Smooth muscle cell (in vitro differentiated cells): ENCODE results near the gene LPAR4. TPM values are rescaled to one million over a fixed set of nuclear protein-coding genes. Genes with fewer than 3 reads are reported as not detected.
"Not testable (repeated sequence)": the region's sequence is repeated elsewhere in the genome, so short reads cannot be mapped to it uniquely, and the experiment has no call there.

Experiments
- DNase-seq: peaks from one replicate; lab custom pipeline; 2025; ENCODE audit not compliant: unreplicated experiment; lab: John Stamatoyannopoulos, UW
- H2AFZ ChIP-seq: fragments of 200-600 bp; sonication (generic); 2 replicates; pipeline ENCODE4 v1.6.0; 2016; ENCODE audit warnings: antibody characterized with exemption, low read depth, mild to moderate bottlenecking
- H3F3A ChIP-seq: fragments of 200-600 bp; sonication (generic); 2 replicates; pipeline ENCODE4 v1.6.0; 2017; ENCODE audit warnings: antibody characterized with exemption, low read depth
- H3K27ac ChIP-seq: fragments of 200-600 bp; sonication (generic); 2 replicates; pipeline ENCODE4 v1.5.1; 2016; ENCODE audit warnings: low read depth, mild to moderate bottlenecking
- H3K27me3 ChIP-seq: fragments of 200-600 bp; sonication (generic); 2 replicates; pipeline ENCODE4 v1.6.1; 2016; ENCODE audit warnings: low read depth, mild to moderate bottlenecking
- H3K36me3 ChIP-seq: fragments of 200-600 bp; sonication (generic); 2 replicates; pipeline ENCODE4 v1.5.1; 2016; ENCODE audit warnings: low read depth
- H3K4me1 ChIP-seq: fragments of 200-600 bp; sonication (generic); 2 replicates; pipeline ENCODE4 v1.5.1; 2016; ENCODE audit warnings: low read depth
- H3K4me2 ChIP-seq: fragments of 200-600 bp; sonication (generic); 2 replicates; pipeline ENCODE4 v1.6.0; 2016; ENCODE audit warnings: mild to moderate bottlenecking
- H3K4me3 ChIP-seq: fragments of 200-600 bp; sonication (generic); 2 replicates; pipeline ENCODE4 v1.5.1; 2016; ENCODE audit warnings: mild to moderate bottlenecking
- H3K79me2 ChIP-seq: fragments of 200-600 bp; sonication (generic); 2 replicates; pipeline ENCODE4 v1.6.0; 2016; ENCODE audit warnings: low read depth, mild to moderate bottlenecking
- H3K9ac ChIP-seq: fragments of 200-600 bp; sonication (generic); 2 replicates; pipeline ENCODE4 v1.6.0; 2016; ENCODE audit warnings: low read depth
- H3K9me3 ChIP-seq: fragments of 200-600 bp; sonication (generic); replicated peaks from 2 replicates; pipeline ENCODE4 v1.5.1; 2016; ENCODE audit warnings: low read depth
- H4K20me1 ChIP-seq: fragments of 200-600 bp; sonication (generic); 2 replicates; pipeline ENCODE4 v1.6.0; 2016; ENCODE audit warnings: low read depth
- CTCF ChIP-seq: fragments of 200-600 bp; sonication (generic); IDR thresholded peaks from 2 replicates; pipeline ENCODE4 v1.5.1; 2017; ENCODE audit warnings: borderline replicate concordance, mild to moderate bottlenecking, antibody characterized with exemption; ENCODE audit not compliant: insufficient read depth, poor library complexity, severe bottlenecking
- WGBS: methylation state at CpG from one replicate; pipeline ENCODE4 v1.1.7; 2016; ENCODE audit warnings: low lambda C conversion rate; 5-methylcytosine and 5-hydroxymethylcytosine counted together
- polyA plus RNA-seq: library from polyadenylated mRNA; unstranded; fragments of >200 nt; fragmentation: Nextera tagmentation; extraction: Ambion mirVana; gene quantifications from 2 replicates; pipeline ENCODE4 v1.2.1, GENCODE V29; 2016
- total RNA-seq: library from RNA; depleted of rRNA; stranded (reverse); fragments of >200 nt; gene quantifications from 2 replicates; pipeline ENCODE4 v1.2.3, GENCODE V29; 2014

Gene LPAR4
- total and polyA plus RNA-seq, 2 experiments from 2014 or later, result 0.72 to 1.2 TPM

GRCh38 chrX:78800114-78800513 lies 52.6 kb downstream of the LPAR4 start:
- Histone ChIP-seq H4K20me1 (no peaks in the 10 kb centered on the region), H3K4me1 (no peaks in the 10 kb centered on the region), H3K79me2 (no peaks in the 10 kb centered on the region), H3K27me3 (no peaks in the 10 kb centered on the region), H3K27ac (no peak overlapping the region), H3K4me2 (no peak overlapping the region), H3F3A (no peaks in the 10 kb centered on the region), H2AFZ (no peak overlapping the region), H3K36me3 (no peaks in the 10 kb centered on the region), H3K9me3 (no peaks in the 10 kb centered on the region), H3K9ac (no peak overlapping the region), H3K4me3 (no peak overlapping the region)
- TF ChIP-seq CTCF, result no peak
- no peak for DNase-seq
- WGBS, result 56% methylated on average over 2 of the region's 2 CpGs

- TF ChIP-seq CTCF, result no peak
- H3K9ac ChIP-seq, result no peak overlapping the region
Observed at GRCh38 chrX:78800694-78801093, 53.2 kb downstream of the LPAR4 start.

GRCh38 chrX:78801522-78801921 lies 54.0 kb downstream of the LPAR4 start:
- Histone ChIP-seq H4K20me1 (no peaks in the 10 kb centered on the region), H3K79me2 (no peaks in the 10 kb centered on the region), H3K4me1 (no peaks in the 10 kb centered on the region), H3K27ac (no peak overlapping the region), H3K9me3 (no peaks in the 10 kb centered on the region), H3K9ac (no peak overlapping the region), H3K27me3 (no peaks in the 10 kb centered on the region), H3K4me2 (no peak overlapping the region), H2AFZ (no peak overlapping the region), H3F3A (no peaks in the 10 kb centered on the region), H3K4me3 (no peak overlapping the region), H3K36me3 (no peaks in the 10 kb centered on the region)
- no peak for DNase-seq
- TF ChIP-seq CTCF, result no peak
- WGBS, result 74% methylated on average over 2 of the region's 2 CpGs

More at GRCh38 chrX:78800694-78801093, 53.2 kb downstream of the LPAR4 start:
- no peaks in the 10 kb centered on the region for H3K27me3 ChIP-seq
- no peak for DNase-seq
- no peaks in the 10 kb centered on the region for H3K9me3 ChIP-seq
- H3K4me1 ChIP-seq, result no peaks in the 10 kb centered on the region
- no peak overlapping the region for H3K4me2 ChIP-seq
- H3K4me3 ChIP-seq, result no peak overlapping the region
- H3K79me2 ChIP-seq, result no peaks in the 10 kb centered on the region
- no peak overlapping the region for H3K27ac ChIP-seq
- no peaks in the 10 kb centered on the region for H4K20me1 ChIP-seq
- no peaks in the 10 kb centered on the region for H3F3A ChIP-seq
- no peak overlapping the region for H2AFZ ChIP-seq
- no peaks in the 10 kb centered on the region for H3K36me3 ChIP-seq

GRCh38 chrX:78802526-78802925 lies 55.0 kb downstream of the LPAR4 start:
- H4K20me1 ChIP-seq, H3K27me3 ChIP-seq, H3K9me3 ChIP-seq, H3K79me2 ChIP-seq, DNase-seq, H3K4me1 ChIP-seq, H2AFZ ChIP-seq, H3K4me2 ChIP-seq, H3K27ac ChIP-seq, H3K9ac ChIP-seq, H3F3A ChIP-seq, H3K36me3 ChIP-seq, H3K4me3 ChIP-seq: not testable (repeated sequence)
- 66% methylated on average over 3 of the region's 3 CpGs for WGBS

Other genes with a start within 250 kb of the LPAR4 start
- not detected in 2 replicates for gene RTL3, start 88.4 kb upstream of the LPAR4 start, total RNA-seq
- not detected in 2 replicates for gene RTL3, start 88.4 kb upstream of the LPAR4 start, polyA plus RNA-seq
- gene P2RY10, start 197.7 kb downstream of the LPAR4 start, total RNA-seq, result not detected in 2 replicates
- not detected in 2 replicates for gene P2RY10, start 197.7 kb downstream of the LPAR4 start, polyA plus RNA-seq